OCI-LY1 (cell line): Measurements from ENCODE around the gene ROR1.

Experiments
- CTCF ChIP-seq: fragments of 200-600 bp; sonication (generic), shearing (Covaris generic); IDR thresholded peaks from 2 replicates; pipeline ENCODE4 v1.5.1; 2017; ENCODE audit warnings: mild to moderate bottlenecking, antibody characterized with exemption, low read length, moderate library complexity, mixed read lengths
- EZH2 ChIP-seq: fragments of 200-600 bp; sonication (generic), shearing (Covaris generic); IDR thresholded peaks from 2 replicates; pipeline ENCODE4 v1.8.0; 2017; ENCODE audit warnings: borderline replicate concordance, mixed run types, mild to moderate bottlenecking, antibody characterized with exemption, low read length, moderate library complexity, mixed read lengths

DNA sequence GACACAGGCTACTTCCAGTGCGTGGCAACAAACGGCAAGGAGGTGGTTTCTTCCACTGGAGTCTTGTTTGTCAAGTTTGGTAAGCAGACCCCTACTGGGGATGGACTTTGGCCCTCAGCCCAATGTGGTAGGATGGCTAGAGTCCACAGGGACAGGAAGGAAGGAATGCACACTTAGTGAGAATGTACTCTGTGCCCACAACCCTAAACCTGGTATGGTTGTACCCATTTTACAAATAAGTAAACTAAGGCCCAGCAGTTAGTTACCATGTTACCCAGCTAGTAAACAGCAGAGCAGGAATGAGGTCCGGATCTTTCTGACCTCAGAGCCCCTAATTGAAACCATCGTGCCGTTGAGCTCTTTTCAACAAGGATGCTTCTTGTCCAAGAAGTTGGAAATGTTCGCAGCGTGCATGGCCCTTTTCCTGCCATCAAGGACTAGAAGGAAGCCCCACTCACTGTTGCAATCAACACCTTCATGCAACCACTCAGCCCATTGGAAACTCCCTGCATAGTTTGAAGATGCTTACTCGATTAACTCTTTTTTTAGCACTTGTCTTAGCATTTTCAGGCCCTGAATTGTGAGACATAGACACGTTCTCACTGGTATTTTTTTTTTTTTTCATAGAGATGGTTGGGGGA lies 276.2 kb downstream of the ROR1 start:
- TF ChIP-seq CTCF (no peak), EZH2 (no peak)
